ENCODE measurements around the gene JAM2. TPM values are rescaled to one million over a fixed set of nuclear protein-coding genes. Genes with fewer than 3 reads are reported as not detected.
A peak's percentile ranks its signal among the peaks of the same experiment; 100 is the strongest.

Gene JAM2
- total and polyA plus RNA-seq, 2 of the 4 experiments (the other 2 are of a cell fraction), result 0.72 to 2.1 TPM

DNA sequence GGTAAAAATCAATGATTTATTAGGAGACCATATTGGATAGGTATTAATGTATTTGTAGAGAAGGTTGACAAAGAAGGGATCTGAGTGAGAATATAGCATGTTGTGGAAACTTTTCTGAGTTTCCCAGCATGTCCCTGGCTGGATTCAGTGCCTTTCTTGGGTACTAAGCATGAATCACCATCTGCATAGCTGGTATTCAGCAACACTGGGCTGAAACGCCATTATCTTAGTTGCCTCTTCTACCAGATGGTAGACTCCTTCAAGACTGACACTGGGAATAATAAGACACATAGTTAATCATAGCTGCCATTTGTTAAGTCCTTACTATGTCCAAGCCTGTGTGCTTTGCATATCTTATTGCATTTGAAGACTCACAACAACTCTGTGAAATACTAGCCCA, 50.2 kb downstream of the JAM2 start:
- CTCF ChIA-PET, result no interaction called here
- H2BK20ac ChIP-seq (ENCODE audit: low read depth, low read length), result no peak overlapping the region
- BruUV-seq (replicated peaks), result no TSS peak
- no CpG with 5 or more reads among the region's 1 CpG for WGBS, 2 experiments (ENCODE audit: extremely low coverage in 2 of 2, insufficient read length in 1 of 2)
- no peak overlapping the region for H3K56ac ChIP-seq (ENCODE audit: extremely low read depth, insufficient read depth, low read length)
- in situ Hi-C loops (cut with MboI; ENCODE audit: low sequenced_read_pairs) (no loop called here), intact Hi-C loops (cut with micrococcal nuclease) (no loop called here), dilution Hi-C loops (cut with HindIII; ENCODE audit: low sequenced_read_pairs, unreplicated experiment) (no loop called here)
- H3K4ac ChIP-seq (ENCODE audit: low read depth, low read length), result no peak overlapping the region
- no peaks in the 10 kb centered on the region for H3K79me1 ChIP-seq (ENCODE audit: low read depth in 1 of 2, low read length in 2 of 2)
- no peak overlapping the region for H3K4me3 ChIP-seq (ENCODE audit: insufficient read depth, low read depth, low read length)
- H3K36me3 ChIP-seq (ENCODE audit: control insufficient read depth, insufficient read depth, low read length), result no peaks in the 10 kb centered on the region
- H2BK5ac ChIP-seq (ENCODE audit: low read depth, low read length, poor library complexity, severe bottlenecking), result peak overlapping the region; percentile 14
- H3K9ac ChIP-seq (ENCODE audit: low read depth, low read length), result no peak overlapping the region
- H2AFZ ChIP-seq (replicated peaks; ENCODE audit: low read length, poor library complexity), result no peak overlapping the region
- no peaks in the 10 kb centered on the region for H3K27me3 ChIP-seq (ENCODE audit: control insufficient read depth, insufficient read depth, low read length)
- H3K4me1 ChIP-seq (ENCODE audit: control insufficient read depth, insufficient read depth, low read length), result peaks cover 2% of the 10 kb centered on the region; the same call in 1 of the 2 replicates
- TF ChIP-seq SMC3 (IDR thresholded peaks at IDR 0.05; ENCODE audit: low read depth, low read length) (no peak), RCOR1 (IDR thresholded peaks at IDR 0.05; ENCODE audit: insufficient replicate concordance, low read length) (no peak), CEBPB (IDR thresholded peaks at IDR 0.05; ENCODE audit: low read depth, low read length) (no peak), MAFK (IDR thresholded peaks at IDR 0.05; ENCODE audit: low read depth, low read length) (no peak), NFE2L2 (IDR thresholded peaks at IDR 0.05; ENCODE audit: low read depth, low read length) (no peak), CHD1 (IDR thresholded peaks at IDR 0.05; ENCODE audit: low read depth, low read length) (no peak), BHLHE40 (IDR thresholded peaks at IDR 0.05; ENCODE audit: low read depth, low read length) (no peak), MAZ (IDR thresholded peaks at IDR 0.05; ENCODE audit: borderline replicate concordance, low read depth, low read length) (no peak), RFX5 (IDR thresholded peaks at IDR 0.05; ENCODE audit: low read depth, low read length) (no peak), FOS (IDR thresholded peaks at IDR 0.05; ENCODE audit: low read depth, low read length) (no peak), MXI1 (IDR thresholded peaks at IDR 0.05; ENCODE audit: borderline replicate concordance, low read depth, low read length) (no peak), RAD21 (IDR thresholded peaks at IDR 0.05; ENCODE audit: low read length) (no peak), POLR2A (IDR thresholded peaks at IDR 0.05; ENCODE audit: low read depth, low read length) (no peak)
- TF ChIP-seq, protein P1, sequence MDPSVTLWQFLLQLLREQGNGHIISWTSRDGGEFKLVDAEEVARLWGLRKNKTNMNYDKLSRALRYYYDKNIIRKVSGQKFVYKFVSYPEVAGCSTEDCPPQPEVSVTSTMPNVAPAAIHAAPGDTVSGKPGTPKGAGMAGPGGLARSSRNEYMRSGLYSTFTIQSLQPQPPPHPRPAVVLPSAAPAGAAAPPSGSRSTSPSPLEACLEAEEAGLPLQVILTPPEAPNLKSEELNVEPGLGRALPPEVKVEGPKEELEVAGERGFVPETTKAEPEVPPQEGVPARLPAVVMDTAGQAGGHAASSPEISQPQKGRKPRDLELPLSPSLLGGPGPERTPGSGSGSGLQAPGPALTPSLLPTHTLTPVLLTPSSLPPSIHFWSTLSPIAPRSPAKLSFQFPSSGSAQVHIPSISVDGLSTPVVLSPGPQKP (IDR thresholded peaks at IDR 0.05; ENCODE audit: borderline replicate concordance, low read depth, low read length), result no peak
- TF ChIP-seq, protein P2, sequence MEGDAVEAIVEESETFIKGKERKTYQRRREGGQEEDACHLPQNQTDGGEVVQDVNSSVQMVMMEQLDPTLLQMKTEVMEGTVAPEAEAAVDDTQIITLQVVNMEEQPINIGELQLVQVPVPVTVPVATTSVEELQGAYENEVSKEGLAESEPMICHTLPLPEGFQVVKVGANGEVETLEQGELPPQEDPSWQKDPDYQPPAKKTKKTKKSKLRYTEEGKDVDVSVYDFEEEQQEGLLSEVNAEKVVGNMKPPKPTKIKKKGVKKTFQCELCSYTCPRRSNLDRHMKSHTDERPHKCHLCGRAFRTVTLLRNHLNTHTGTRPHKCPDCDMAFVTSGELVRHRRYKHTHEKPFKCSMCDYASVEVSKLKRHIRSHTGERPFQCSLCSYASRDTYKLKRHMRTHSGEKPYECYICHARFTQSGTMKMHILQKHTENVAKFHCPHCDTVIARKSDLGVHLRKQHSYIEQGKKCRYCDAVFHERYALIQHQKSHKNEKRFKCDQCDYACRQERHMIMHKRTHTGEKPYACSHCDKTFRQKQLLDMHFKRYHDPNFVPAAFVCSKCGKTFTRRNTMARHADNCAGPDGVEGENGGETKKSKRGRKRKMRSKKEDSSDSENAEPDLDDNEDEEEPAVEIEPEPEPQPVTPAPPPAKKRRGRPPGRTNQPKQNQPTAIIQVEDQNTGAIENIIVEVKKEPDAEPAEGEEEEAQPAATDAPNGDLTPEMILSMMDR (conservative IDR thresholded peaks at IDR 0.05; ENCODE audit: low read depth, low read length), result no peak
- TF ChIP-seq, protein P3, sequence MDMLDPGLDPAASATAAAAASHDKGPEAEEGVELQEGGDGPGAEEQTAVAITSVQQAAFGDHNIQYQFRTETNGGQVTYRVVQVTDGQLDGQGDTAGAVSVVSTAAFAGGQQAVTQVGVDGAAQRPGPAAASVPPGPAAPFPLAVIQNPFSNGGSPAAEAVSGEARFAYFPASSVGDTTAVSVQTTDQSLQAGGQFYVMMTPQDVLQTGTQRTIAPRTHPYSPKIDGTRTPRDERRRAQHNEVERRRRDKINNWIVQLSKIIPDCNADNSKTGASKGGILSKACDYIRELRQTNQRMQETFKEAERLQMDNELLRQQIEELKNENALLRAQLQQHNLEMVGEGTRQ (IDR thresholded peaks at IDR 0.05; ENCODE audit: low read depth, low read length), result no peak
- no peaks in the 10 kb centered on the region for H3K9me1 ChIP-seq (ENCODE audit: insufficient read depth, low read length)
- H3K9me3 ChIP-seq (ENCODE audit: control insufficient read depth, insufficient read depth, low read length), result no peaks in the 10 kb centered on the region
- no peak overlapping the region for H2AK5ac ChIP-seq (ENCODE audit: low read depth, low read length)
- H3K23ac ChIP-seq (ENCODE audit: low read depth, low read length), result no peak overlapping the region
- no peak overlapping the region for H2AK9ac ChIP-seq (replicated peaks; ENCODE audit: low read depth, low read length, poor library complexity)
- DNase-seq (peak; percentile 32), ATAC-seq (ENCODE audit: low read depth) (peak; percentile 72)
- H4K91ac ChIP-seq (ENCODE audit: insufficient read depth, low read depth, low read length), result no peak overlapping the region
- no peak overlapping the region for H3K4me2 ChIP-seq (ENCODE audit: low read depth, low read length)
- no peak overlapping the region for H4K5ac ChIP-seq (ENCODE audit: low read depth, low read length)
- H3K27ac ChIP-seq (ENCODE audit: insufficient read depth, low read length), result no peak overlapping the region
- no peak overlapping the region for H2BK15ac ChIP-seq (ENCODE audit: low read depth, low read length)
- no peak overlapping the region for H3K14ac ChIP-seq (replicated peaks; ENCODE audit: low read depth, low read length)
- POLR2A ChIA-PET (ENCODE audit: unreplicated experiment), result no interaction called here
- H2BK120ac ChIP-seq (ENCODE audit: low read depth, low read length), result no peak overlapping the region
- H3K18ac ChIP-seq (ENCODE audit: low read depth, low read length), result no peak overlapping the region
- H4K8ac ChIP-seq (ENCODE audit: low read depth in 2 of 2, low read length in 2 of 2), result no peak overlapping the region
- no peaks in the 10 kb centered on the region for H4K20me1 ChIP-seq (ENCODE audit: insufficient read depth, low read length)
